BJ (cell line): ENCODE measurements around the gene FBXW7. TPM values are rescaled to one million over a fixed set of nuclear protein-coding genes. Genes with fewer than 3 reads are reported as not detected.

Experiments used
- CTCF ChIA-PET: fragments of 350-600 bp; formaldehyde crosslinking; extraction: SDS; loops from one replicate; lab custom pipeline; 2021; ENCODE audit warnings: antibody characterized with exemption, inconsistent platforms; lab: Yijun Ruan, JAX
- POLR2A ChIA-PET: fragments of 300-600 bp; sonication (Branson Sonifier 250); formaldehyde crosslinking; extraction: SDS; loops from one replicate; lab custom pipeline; 2021; ENCODE audit warnings: antibody characterized with exemption; lab: Charles Lee
- DNase-seq: peaks from one replicate; pipeline ENCODE4 v3.0.0-alpha.2; 2011; ENCODE audit warnings: low read depth
- H3K27me3 ChIP-seq: 2 replicates; pipeline ENCODE4 v1.6.0; 2011; ENCODE audit warnings: low read length; ENCODE audit not compliant: control insufficient read depth, insufficient read depth
- H3K36me3 ChIP-seq: 2 replicates; pipeline ENCODE4 v1.5.1; 2011; ENCODE audit warnings: low read length; ENCODE audit not compliant: control insufficient read depth, insufficient read depth
- H3K4me3 ChIP-seq: 2 replicates; pipeline ENCODE4 v1.5.1; 2011; ENCODE audit warnings: low read depth, mild to moderate bottlenecking, control low read depth, low read length
- CTCF ChIP-seq: IDR thresholded peaks from 2 replicates; pipeline ENCODE4 v1.5.1; 2011; ENCODE audit warnings: low read depth, mild to moderate bottlenecking, control low read depth, inconsistent platforms, low read length, moderate library complexity; ENCODE audit not compliant: insufficient read depth
- polyA plus RNA-seq: library from polyadenylated mRNA; depleted of rRNA; stranded (reverse); fragments of >200 nt; gene quantifications from 2 replicates; pipeline ENCODE4 v1.2.3, GENCODE V29; 2011

Gene FBXW7
- polyA plus RNA-seq, 1 experiment = 4.1 TPM

- Histone ChIP-seq H3K36me3 (no peaks in the 10 kb centered on the region), H3K4me3 (no peak overlapping the region), H3K27me3 (no peaks in the 10 kb centered on the region)
- TF ChIP-seq CTCF = no peak
- CTCF ChIA-PET = interaction anchor here (1.4 to 3.3 kb wide), 3 partner anchors 15 to 124 kb away, joined by 4 to 22 read pairs (median 5); no protein-coding TSS in a partner anchor
- POLR2A ChIA-PET = interaction anchor here (0.6 kb wide), 1 partner anchor 470 kb away, joined by 4 read pairs; no protein-coding TSS in a partner anchor
- DNase-seq = no peak
These were observed 19.7 kb downstream of the FBXW7 start for GRCh38 chr4:152516156-152516555.

GRCh38 chr4:152515678-152516077 is 20.2 kb downstream of the FBXW7 start:
- Histone ChIP-seq H3K27me3 (no peaks in the 10 kb centered on the region), H3K36me3 (no peaks in the 10 kb centered on the region), H3K4me3 (no peak overlapping the region)
- POLR2A ChIA-PET = interaction anchor here (0.6 kb wide), 1 partner anchor 470 kb away, joined by 4 read pairs; no protein-coding TSS in a partner anchor
- no peak for TF ChIP-seq CTCF
- CTCF ChIA-PET = interaction anchor here (1.4 to 3.3 kb wide), 3 partner anchors 14 to 125 kb away, joined by 4 to 22 read pairs (median 5); no protein-coding TSS in a partner anchor
- peak; percentile 39 for DNase-seq

- POLR2A ChIA-PET = no interaction called here
- TF ChIP-seq CTCF = no peak
- Histone ChIP-seq H3K4me3 (no peak overlapping the region), H3K27me3 (no peaks in the 10 kb centered on the region), H3K36me3 (no peaks in the 10 kb centered on the region)
- CTCF ChIA-PET = interaction anchor here (1.2 to 3.3 kb wide), 3 partner anchors 13 to 76 kb away, joined by 3 to 22 read pairs (median 5); no protein-coding TSS in a partner anchor
- DNase-seq = no peak
These were observed 21.5 kb downstream of the FBXW7 start for GRCh38 chr4:152514356-152514755.

- POLR2A ChIA-PET = no interaction called here
- TF ChIP-seq CTCF = no peak
- no peaks in the 10 kb centered on the region for H3K36me3 ChIP-seq
- no peak overlapping the region for H3K4me3 ChIP-seq
- no peaks in the 10 kb centered on the region for H3K27me3 ChIP-seq
- no peak for DNase-seq
- CTCF ChIA-PET = no interaction called here
These were observed 22.8 kb downstream of the FBXW7 start for GRCh38 chr4:152513078-152513477.

GRCh38 chr4:152512483-152512882 is 23.4 kb downstream of the FBXW7 start:
- POLR2A ChIA-PET = no interaction called here
- CTCF ChIA-PET = no interaction called here
- no peaks in the 10 kb centered on the region for H3K27me3 ChIP-seq
- TF ChIP-seq CTCF = no peak
- H3K4me3 ChIP-seq = no peak overlapping the region
- no peak for DNase-seq
- no peaks in the 10 kb centered on the region for H3K36me3 ChIP-seq
